Esophagus muscularis mucosa (tissue), 3 donors: Measurements from ENCODE around the gene PHC2.

Source experiments
- CTCF ChIP-seq, 3 experiments: fragments of 200-600 bp in 2 of 3; fragments of 450-650 bp in 1 of 3; sonication (generic) in 2 of 3; IDR thresholded peaks; one replicate each; pipeline ENCODE4 v1.5.1; 2017 to 2019; ENCODE audit warnings: antibody characterized with exemption in 3 of 3, mild to moderate bottlenecking in 2 of 3, moderate library complexity in 1 of 3
- POLR2A ChIP-seq: fragments of 450-650 bp; IDR thresholded peaks from one replicate; pipeline ENCODE4 v1.6.1; 2017; ENCODE audit warnings: antibody characterized with exemption, moderate library complexity, mild to moderate bottlenecking, low read depth
- POLR2AphosphoS5 ChIP-seq, 2 donors: sonication (generic); formaldehyde crosslinking; IDR thresholded peaks; one replicate each; pipeline ENCODE4 v1.6.1; 2017; ENCODE audit warnings: antibody characterized with exemption in 2 of 2

- no peak for TF ChIP-seq POLR2AphosphoS5 (IDR thresholded peaks at IDR 0.05)
- no peak for TF ChIP-seq CTCF (IDR thresholded peaks at IDR 0.05)
- TF ChIP-seq POLR2A: no peak
Observed at GRCh38 chr1:33289858-33290154, 141.1 kb downstream of the PHC2 start.
